Fibroblast of lung (primary cell): ENCODE measurements around the gene PCP4. TPM values are rescaled to one million over a fixed set of nuclear protein-coding genes. Genes with fewer than 3 reads are reported as not detected.
"Not testable (repeated sequence)": the region's sequence is repeated elsewhere in the genome, so short reads cannot be mapped to it uniquely, and the experiment has no call there.

Experiments used
- DNase-seq, 2 donors: peaks; one replicate each; pipeline versions ENCODE4 v3.0.0 to v3.0.0-alpha.2; 2010; ENCODE audit warnings: low read depth in 2 of 2
- H2AFZ ChIP-seq: 2 replicates; pipeline ENCODE4 v1.5.1; 2012; ENCODE audit warnings: low read length, control low read depth, inconsistent platforms
- H3K27ac ChIP-seq: 2 replicates; pipeline ENCODE4 v1.5.1; 2011; ENCODE audit warnings: low read length, control low read depth; ENCODE audit not compliant: insufficient read depth
- H3K27me3 ChIP-seq: 2 replicates; pipeline ENCODE4 v1.5.1; 2011; ENCODE audit warnings: mild to moderate bottlenecking, low read length; ENCODE audit not compliant: control insufficient read depth, insufficient read depth
- H3K36me3 ChIP-seq: 2 replicates; pipeline ENCODE4 v1.5.1; 2011; ENCODE audit warnings: low read length; ENCODE audit not compliant: control insufficient read depth, insufficient read depth
- H3K4me1 ChIP-seq: 2 replicates; pipeline ENCODE4 v1.5.1; 2011; ENCODE audit warnings: low read length; ENCODE audit not compliant: control insufficient read depth, insufficient read depth; ENCODE audit errors: extremely low read depth
- H3K4me2 ChIP-seq: 2 replicates; pipeline ENCODE4 v1.5.1; 2011; ENCODE audit warnings: low read length, control low read depth; ENCODE audit not compliant: insufficient read depth; ENCODE audit errors: extremely low read depth
- H3K4me3 ChIP-seq, 4 experiments: fragments of 200-600 bp in 1 of 4; sonication (generic) in 1 of 4; replicated peaks in 1 of 4; 2 replicates each; pipeline ENCODE4 v1.5.1; 2011 to 2016; ENCODE audit warnings: low read length in 4 of 4, low read depth in 3 of 4, mild to moderate bottlenecking in 3 of 4, control low read depth in 2 of 4, inconsistent platforms in 1 of 4, mixed read lengths in 1 of 4; ENCODE audit not compliant: insufficient read depth in 1 of 4; ENCODE audit errors: control extremely low read depth in 1 of 4
- H3K79me2 ChIP-seq: 2 replicates; pipeline ENCODE4 v1.5.1; 2012; ENCODE audit warnings: mild to moderate bottlenecking, low read length, inconsistent platforms; ENCODE audit not compliant: control insufficient read depth, insufficient read depth
- H3K9ac ChIP-seq: 2 replicates; pipeline ENCODE4 v1.5.1; 2011; ENCODE audit warnings: mild to moderate bottlenecking, low read length, control low read depth; ENCODE audit not compliant: insufficient read depth
- H3K9me3 ChIP-seq: 2 replicates; pipeline ENCODE4 v1.5.1; 2012; ENCODE audit warnings: low read depth, low read length; ENCODE audit not compliant: control insufficient read depth, insufficient read depth
- H4K20me1 ChIP-seq: 2 replicates; pipeline ENCODE4 v1.5.1; 2011; ENCODE audit warnings: low read length; ENCODE audit not compliant: control insufficient read depth, insufficient read depth; ENCODE audit errors: extremely low read depth
- CTCF ChIP-seq, 2 donors: IDR thresholded peaks in 1 of 2; conservative IDR thresholded peaks in 1 of 2; 1 replicate in 1 of 2; 2 replicates in 1 of 2; pipeline ENCODE4 v1.5.1; 2011 to 2012; ENCODE audit warnings: low read length in 2 of 2, control low read depth in 1 of 2, inconsistent platforms in 1 of 2, low read depth in 1 of 2, mild to moderate bottlenecking in 1 of 2
- EZH2 ChIP-seq: IDR thresholded peaks from 2 replicates; pipeline ENCODE4 v1.5.1; 2012; ENCODE audit warnings: low read length, control low read depth, mild to moderate bottlenecking; ENCODE audit errors: missing control alignments
- polyA plus RNA-seq, 2 donors: library from polyadenylated mRNA; depleted of rRNA in 1 of 2; stranded (reverse) in 1 of 2; unstranded in 1 of 2; fragments of >200 nt; gene quantifications; 2 replicates each; pipeline ENCODE4 v1.2.1, GENCODE V29; 2011 to 2012; ENCODE audit warnings: missing spikeins in 1 of 2
- total RNA-seq: library from RNA; depleted of rRNA; stranded (reverse); fragments of >200 nt; gene quantifications from 2 replicates; pipeline ENCODE4 v1.2.1, GENCODE V29; 2014

PCP4 gene
- total and polyA plus RNA-seq, 2 donors (not counting 1 experiment from before 2014, with no cell fraction given), result not detected

GRCh38 chr21:39888848-39889247 is 21.6 kb downstream of the PCP4 start:
- Histone ChIP-seq H3K27me3 (no peaks in the 10 kb centered on the region), H2AFZ (no peak overlapping the region), H3K9ac (no peak overlapping the region), H3K4me1 (no peaks in the 10 kb centered on the region), H4K20me1 (no peaks in the 10 kb centered on the region), H3K4me3 (no peak overlapping the region), H3K36me3 (no peaks in the 10 kb centered on the region), H3K4me2 (no peak overlapping the region), H3K79me2 (no peaks in the 10 kb centered on the region), H3K9me3 (no peaks in the 10 kb centered on the region), H3K27ac (no peak overlapping the region)
- no peak for DNase-seq
- TF ChIP-seq CTCF (conservative IDR thresholded peaks at IDR 0.05 in 1 of 2, IDR thresholded peaks at IDR 0.05 in 1 of 2; ENCODE audit: low read depth in 1 of 2, low read length in 2 of 2), result no peak
- no peak for TF ChIP-seq EZH2

- no peaks in the 10 kb centered on the region for H3K27me3 ChIP-seq
- H3K9me3 ChIP-seq, result no peaks in the 10 kb centered on the region
- no peak overlapping the region for H3K4me3 ChIP-seq
- no peak overlapping the region for H3K9ac ChIP-seq
- no peaks in the 10 kb centered on the region for H4K20me1 ChIP-seq
- no peak overlapping the region for H3K4me2 ChIP-seq
- no peak overlapping the region for H3K27ac ChIP-seq
- TF ChIP-seq EZH2, result no peak
- no peak for TF ChIP-seq CTCF (conservative IDR thresholded peaks at IDR 0.05 in 1 of 2, IDR thresholded peaks at IDR 0.05 in 1 of 2; ENCODE audit: low read depth in 1 of 2, low read length in 2 of 2)
- H3K36me3 ChIP-seq, result no peaks in the 10 kb centered on the region
- no peak overlapping the region for H2AFZ ChIP-seq
- H3K79me2 ChIP-seq, result no peaks in the 10 kb centered on the region
- DNase-seq, result no peak
- H3K4me1 ChIP-seq, result no peaks in the 10 kb centered on the region
These were observed 23.9 kb downstream of the PCP4 start for GRCh38 chr21:39891111-39891510.

- not testable (repeated sequence) for H3K4me3 ChIP-seq, H4K20me1 ChIP-seq, H3K9me3 ChIP-seq, DNase-seq, H2AFZ ChIP-seq, H3K36me3 ChIP-seq, H3K4me2 ChIP-seq, H3K27ac ChIP-seq, H3K4me1 ChIP-seq, H3K27me3 ChIP-seq, H3K9ac ChIP-seq, H3K79me2 ChIP-seq
These were observed 24.6 kb downstream of the PCP4 start for GRCh38 chr21:39891863-39892262.
